HepG2 (cell line): Measurements from ENCODE around the gene ACAA2. TPM values are rescaled to one million over a fixed set of nuclear protein-coding genes. Genes with fewer than 3 reads are reported as not detected.

Experiments used
- ATAC-seq: fragments of 200-7000 bp; cut with Tn5 transposase; 3 replicates; pipeline ENCODE4 v1.9.1; 2020; ENCODE audit warnings: mild to moderate bottlenecking, moderate library complexity
- BruUV-seq: library from RNA; stranded (reverse); fragments of 400-500 nt; replicated peaks from 2 replicates; lab custom pipeline; 2021; lab: Mats Ljungman, UMichigan
- CTCF ChIA-PET: fragments of 300-600 bp; formaldehyde crosslinking; extraction: SDS; loops from one replicate; lab custom pipeline; 2021; ENCODE audit warnings: low total read pairs, inconsistent platforms, low intra/inter-chr PET ratio; lab: Yijun Ruan, JAX
- POLR2A ChIA-PET: fragments of 350-600 bp; sonication (Branson Sonifier 250); formaldehyde crosslinking; loops from one replicate; lab custom pipeline; 2020; ENCODE audit warnings: antibody characterized with exemption, inconsistent platforms; lab: Yijun Ruan, JAX
- DNase-seq: peaks from one replicate; pipeline ENCODE4 v3.0.0-alpha.2; 2015; ENCODE audit warnings: low spot score
- FAIRE-seq: peaks from 3 replicates; lab custom pipeline; 2011; peaks lifted over from hg19 to GRCh38; lab: Jason Lieb, UNC
- H2AFZ ChIP-seq: one replicate; pipeline ENCODE4 v1.6.1; 2011; ENCODE audit warnings: low read length, inconsistent platforms
- H3K27ac ChIP-seq: fragments of 300-600 bp; 3 replicates; pipeline ENCODE4 v1.8.0; 2011; ENCODE audit warnings: mixed run types, mild to moderate bottlenecking, mixed read lengths, low read length, inconsistent platforms; ENCODE audit not compliant: insufficient read depth; ENCODE audit errors: extremely low read length
- H3K27me3 ChIP-seq, 2 experiments: fragments of 200-600 bp in 1 of 2; 2 replicates in 1 of 2; 3 replicates in 1 of 2; pipeline versions ENCODE4 v1.6.0 to v1.8.0; 2011; ENCODE audit warnings: low read length in 2 of 2, mild to moderate bottlenecking in 2 of 2, moderate library complexity in 2 of 2, inconsistent platforms in 1 of 2; ENCODE audit not compliant: insufficient read depth in 2 of 2, control insufficient read depth in 1 of 2
- H3K36me3 ChIP-seq, 2 experiments: fragments of 200-600 bp in 1 of 2; replicated peaks in 1 of 2; 2 replicates in 1 of 2; 3 replicates in 1 of 2; pipeline versions ENCODE4 v1.5.1 to v1.8.0; 2011; ENCODE audit warnings: low read length in 2 of 2, inconsistent platforms in 1 of 2; ENCODE audit not compliant: insufficient read depth in 2 of 2, control insufficient read depth in 1 of 2
- H3K4me1 ChIP-seq: 2 replicates; pipeline ENCODE4 v1.5.1; 2012; ENCODE audit warnings: low read length, inconsistent platforms; ENCODE audit not compliant: insufficient read depth
- H3K4me2 ChIP-seq: 2 replicates; pipeline ENCODE4 v1.6.0; 2011; ENCODE audit warnings: low read depth, low read length, inconsistent platforms
- H3K4me3 ChIP-seq, 3 experiments: fragments of 200-600 bp in 1 of 3; sonication (generic), shearing (Covaris generic) in 1 of 3; replicated peaks in 1 of 3; 2 replicates each; pipeline ENCODE4 v1.5.1; 2011 to 2016; ENCODE audit warnings: low read length in 3 of 3, inconsistent platforms in 2 of 3, low read depth in 2 of 3, mild to moderate bottlenecking in 2 of 3, control low read depth in 1 of 3, mixed read lengths in 1 of 3; ENCODE audit not compliant: insufficient read depth in 1 of 3
- H3K79me2 ChIP-seq: one replicate; pipeline ENCODE4 v1.6.1; 2011; ENCODE audit warnings: low read length, inconsistent platforms; ENCODE audit not compliant: insufficient read depth
- H3K9ac ChIP-seq: 2 replicates; pipeline ENCODE4 v1.6.0; 2011; ENCODE audit warnings: mild to moderate bottlenecking, low read depth, low read length, inconsistent platforms; ENCODE audit not compliant: insufficient read depth
- H3K9me3 ChIP-seq: 2 replicates; pipeline ENCODE4 v1.5.1; 2012; ENCODE audit warnings: mild to moderate bottlenecking, low read length
- H4K20me1 ChIP-seq: 2 replicates; pipeline ENCODE4 v1.6.0; 2011; ENCODE audit warnings: inconsistent platforms, mild to moderate bottlenecking, low read length, moderate library complexity; ENCODE audit not compliant: insufficient read depth
- CHCHD3 ChIP-seq: sonication (generic); formaldehyde crosslinking; IDR thresholded peaks from 2 replicates; pipeline ENCODE4 v1.8.0; 2022; ENCODE audit warnings: mild to moderate bottlenecking, missing genetic modification reagents, moderate library complexity
- FOXK1 ChIP-seq: sonication (generic); formaldehyde crosslinking; IDR thresholded peaks from 2 replicates; pipeline ENCODE4 v1.4.0; 2020; ENCODE audit warnings: low read depth, missing genetic modification reagents, borderline replicate concordance
- HNRNPL ChIP-seq: fragments of 200-400 bp; formaldehyde crosslinking; IDR thresholded peaks from 2 replicates; pipeline ENCODE4 v1.6.1; 2017; ENCODE audit warnings: mild to moderate bottlenecking, low read depth, low read length
- IKZF4 ChIP-seq: sonication (generic); formaldehyde crosslinking; IDR thresholded peaks from 2 replicates; pipeline ENCODE4 v1.5.1; 2020; ENCODE audit warnings: borderline replicate concordance, mild to moderate bottlenecking, low read depth, missing genetic modification reagents; ENCODE audit errors: not compliant biosample characterization
- THAP11 ChIP-seq: IDR thresholded peaks from 2 replicates; pipeline ENCODE4 v1.6.1; 2016; ENCODE audit warnings: missing biosample characterization, missing genetic modification reagents
- ZBTB10 ChIP-seq: sonication (generic); formaldehyde crosslinking; IDR thresholded peaks from 2 replicates; pipeline ENCODE4 v1.4.0; 2020; ENCODE audit warnings: missing genetic modification reagents, borderline replicate concordance
- ZIK1 ChIP-seq: sonication (generic); formaldehyde crosslinking; IDR thresholded peaks from 2 replicates; pipeline ENCODE4 v1.5.0; 2020; ENCODE audit warnings: mild to moderate bottlenecking, low read depth, missing genetic modification reagents, borderline replicate concordance
- WGBS: methylation state at CpG from one replicate; pipeline ENCODE4 v1.1.6; 2017; ENCODE audit warnings: low lambda C conversion rate; 5-methylcytosine and 5-hydroxymethylcytosine counted together
- in situ Hi-C: cut with HindIII; loops from 2 replicates; pipeline ENCODE4 v1.10.0; 2017; ENCODE audit warnings: low pct_unique_long_range_greater_than_20kb; ENCODE audit not compliant: extremely low pct_ligation_motif_present
- intact Hi-C: fragments of 100-400 bp; cut with micrococcal nuclease; formaldehyde crosslinking; loops from one replicate; pipeline ENCODE4 v1.10.0; 2022; ENCODE audit not compliant: unreplicated experiment
- polyA plus RNA-seq, 8 experiments: library from polyadenylated mRNA; depleted of rRNA in 3 of 8; stranded (reverse) in 7 of 8; unstranded in 1 of 8; fragments of >200 nt; fragmentation: Illumina TruSeq in 4 of 8; extraction: Trizol in 4 of 8; gene quantifications; 2 replicates each; pipeline versions ENCODE4 v1.2.1 to v1.2.3, GENCODE V29; 2011 to 2016; ENCODE audit warnings: low read depth in 4 of 8, missing spikeins in 1 of 8, mixed read lengths in 1 of 8; ENCODE audit not compliant: insufficient read depth in 1 of 8
- total RNA-seq, 5 experiments: library from RNA; depleted of rRNA; stranded (reverse); fragments of >200 nt; fragmentation: Illumina TruSeq; extraction: Trizol; gene quantifications; 2 replicates each; pipeline ENCODE4 v1.2.3, GENCODE V29; 2016; ENCODE audit warnings: low read depth in 1 of 5

Gene ACAA2
- total and polyA plus RNA-seq, 2 of the 13 experiments (the other 11 are each of a cell fraction or from before 2014, with no cell fraction given), result 51.6 to 182 TPM

GRCh38 chr18:49847524-49847923 is 34.2 kb upstream of the ACAA2 start:
- ATAC-seq (no peak), DNase-seq (no peak), FAIRE-seq (no peak)
- 0 out of 2 replicates have a peak, but pooled peaks cover 14% of the 10 kb centered on the region for H3K4me1 ChIP-seq
- H3K27me3 ChIP-seq, result no peaks in the 10 kb centered on the region
- H3K36me3 ChIP-seq, result peaks cover 12 to 36% of the 10 kb centered on the region in 2 experiments; a peak in 4 of 5 replicates
- no peak overlapping the region for H3K9ac ChIP-seq
- H3K9me3 ChIP-seq, result no peaks in the 10 kb centered on the region
- ChIA-PET POLR2A (interaction anchor here (0.6 kb wide), 1 partner anchor 211 kb away, joined by 3 read pairs; no protein-coding TSS in a partner anchor), CTCF (no interaction called here)
- in situ Hi-C loops (no loop called here), intact Hi-C loops (no loop called here)
- no peak overlapping the region for H2AFZ ChIP-seq
- no peaks in the 10 kb centered on the region for H3K79me2 ChIP-seq
- no TSS peak for BruUV-seq
- no peak overlapping the region for H3K27ac ChIP-seq
- no peak overlapping the region for H3K4me3 ChIP-seq
- WGBS, result 97% methylated on average over 8 of the region's 8 CpGs
- H4K20me1 ChIP-seq, result no peaks in the 10 kb centered on the region
- no peak overlapping the region for H3K4me2 ChIP-seq
- TF ChIP-seq CHCHD3 (CRISPR knock-in tag), result no peak
- no peak for TF ChIP-seq IKZF4
- TF ChIP-seq THAP11 (CRISPR knock-in tag), result no peak
- no peak for TF ChIP-seq FOXK1 (CRISPR knock-in tag)
- no peak for TF ChIP-seq HNRNPL

GRCh38 chr18:49846718-49847470 is 33.6 kb upstream of the ACAA2 start:
- Histone ChIP-seq H3K4me1 (0 out of 2 replicates have a peak, but pooled peaks cover 14% of the 10 kb centered on the region), H3K9ac (no peak overlapping the region), H3K9me3 (no peaks in the 10 kb centered on the region), H3K36me3 (peaks cover 12 to 34% of the 10 kb centered on the region in 2 experiments; a peak in 4 of 5 replicates), H3K4me3 (no peak overlapping the region), H2AFZ (no peak overlapping the region), H3K27ac (no peak overlapping the region), H3K4me2 (no peak overlapping the region), H3K79me2 (no peaks in the 10 kb centered on the region), H3K27me3 (no peaks in the 10 kb centered on the region)
- ChIA-PET CTCF (no interaction called here), POLR2A (interaction anchor here (0.6 kb wide), 1 partner anchor 210 kb away, joined by 3 read pairs; no protein-coding TSS in a partner anchor)
- in situ Hi-C loops (no loop called here), intact Hi-C loops (no loop called here)
- FAIRE-seq, result no peak
- DNase-seq, result no peak
- no TSS peak for BruUV-seq
- TF ChIP-seq ZBTB10 (CRISPR knock-in tag), result no peak
- no peak for TF ChIP-seq ZIK1 (CRISPR knock-in tag)
- TF ChIP-seq, all 625 proteins: peak for 0
- no peaks in the 10 kb centered on the region for H4K20me1 ChIP-seq
- 87% methylated on average over 10 of the region's 10 CpGs for WGBS
- no peak for ATAC-seq
